Activated CD8-positive, alpha-beta memory T cell treated with anti-CD3 and anti-CD28 coated beads, Interleukin-2, amount 50 U/mL, for 4 hours (primary cell): ENCODE results near the gene DCLK2.

Source experiments
- DNase-seq: peaks from one replicate; pipeline ENCODE4 v3.0.0-alpha.2; 2020

Gene DCLK2

GRCh38 chr4:150070464-150071170 is 7.6 kb upstream of the DCLK2 start:
- no peak for DNase-seq

GRCh38 chr4:150072471-150072870 is 5.8 kb upstream of the DCLK2 start:
- DNase-seq, result no peak

DNA sequence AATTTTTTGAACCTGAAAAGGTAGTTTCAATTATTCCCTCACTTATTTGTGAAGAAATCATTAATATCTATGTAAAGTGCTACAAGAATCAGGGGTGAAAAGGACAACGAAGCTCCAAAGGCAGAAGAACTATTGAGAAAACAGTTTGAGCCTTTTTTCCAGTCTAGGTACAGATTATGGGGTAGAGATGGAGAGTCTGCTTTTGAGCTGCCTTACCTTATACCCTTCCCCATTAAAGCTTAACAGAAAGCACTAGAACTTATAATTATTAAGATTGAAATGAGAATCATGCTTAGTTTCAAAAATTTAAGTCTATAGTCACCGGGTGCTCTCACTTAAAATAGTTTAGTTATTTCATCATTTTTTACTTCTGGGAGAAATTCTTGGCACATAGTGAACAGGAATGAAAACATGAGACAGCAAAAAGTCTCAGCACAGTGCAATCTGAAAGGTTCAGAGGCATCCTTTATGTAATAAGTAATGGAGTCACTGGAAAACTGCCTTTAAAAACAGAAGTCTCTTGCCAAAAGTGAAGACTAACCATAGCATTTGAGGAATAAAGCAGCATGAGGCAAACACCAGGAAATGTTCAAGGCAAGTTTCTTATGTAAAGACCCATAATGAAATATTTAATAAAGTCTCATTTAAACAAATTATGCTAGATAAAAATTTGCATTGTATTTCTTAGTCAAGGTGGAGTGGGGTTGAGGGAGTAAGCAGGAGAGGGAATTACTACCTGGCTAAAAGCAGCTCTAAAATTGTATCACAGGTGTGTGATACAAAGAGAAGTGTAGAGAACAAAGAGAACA is 5.1 kb upstream of the DCLK2 start:
- DNase-seq, result no peak

GRCh38 chr4:150074064-150074463 is 4.2 kb upstream of the DCLK2 start:
- no peak for DNase-seq

DNA sequence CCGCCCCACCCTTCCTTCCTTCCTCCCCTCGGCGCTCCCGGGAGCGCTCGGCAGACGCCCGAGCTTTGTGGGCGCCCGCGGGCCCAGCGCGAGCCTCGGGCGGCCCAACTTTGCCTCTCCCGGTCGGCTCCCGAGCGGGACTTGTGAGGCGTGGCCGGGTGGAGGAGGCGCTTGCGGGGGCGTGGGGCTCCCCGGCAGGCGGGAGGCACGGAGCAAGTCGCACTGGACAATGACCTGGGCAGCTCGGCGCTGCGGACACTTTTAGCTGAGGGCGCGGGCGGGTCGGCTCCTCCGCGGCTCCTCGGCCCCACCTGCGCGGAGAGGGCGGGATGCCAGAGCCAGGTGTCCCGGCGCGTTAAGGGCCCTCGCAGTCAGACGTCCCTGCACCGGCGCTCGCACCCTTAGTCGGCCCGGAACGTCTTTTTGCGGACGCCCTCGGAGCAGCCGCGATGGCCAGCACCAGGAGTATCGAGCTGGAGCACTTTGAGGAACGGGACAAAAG is 385 bp downstream of the DCLK2 start:
- DNase-seq, result no peak

DNA sequence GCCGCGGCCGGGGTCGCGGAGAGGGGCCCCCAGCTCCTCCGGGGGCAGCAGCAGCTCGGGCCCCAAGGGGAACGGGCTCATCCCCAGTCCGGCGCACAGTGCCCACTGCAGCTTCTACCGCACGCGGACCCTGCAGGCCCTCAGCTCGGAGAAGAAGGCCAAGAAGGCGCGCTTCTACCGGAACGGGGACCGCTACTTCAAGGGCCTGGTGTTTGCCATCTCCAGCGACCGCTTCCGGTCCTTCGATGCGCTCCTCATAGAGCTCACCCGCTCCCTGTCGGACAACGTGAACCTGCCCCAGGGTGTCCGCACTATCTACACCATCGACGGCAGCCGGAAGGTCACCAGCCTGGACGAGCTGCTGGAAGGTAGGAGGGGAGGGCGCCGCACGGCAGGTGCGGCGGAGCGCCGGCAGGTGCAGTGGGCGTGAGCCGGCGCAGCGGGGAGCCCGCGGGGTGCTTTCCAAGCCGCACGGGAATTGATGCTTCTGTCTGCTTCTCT is 886 bp downstream of the DCLK2 start:
- DNase-seq, result no peak

DNA sequence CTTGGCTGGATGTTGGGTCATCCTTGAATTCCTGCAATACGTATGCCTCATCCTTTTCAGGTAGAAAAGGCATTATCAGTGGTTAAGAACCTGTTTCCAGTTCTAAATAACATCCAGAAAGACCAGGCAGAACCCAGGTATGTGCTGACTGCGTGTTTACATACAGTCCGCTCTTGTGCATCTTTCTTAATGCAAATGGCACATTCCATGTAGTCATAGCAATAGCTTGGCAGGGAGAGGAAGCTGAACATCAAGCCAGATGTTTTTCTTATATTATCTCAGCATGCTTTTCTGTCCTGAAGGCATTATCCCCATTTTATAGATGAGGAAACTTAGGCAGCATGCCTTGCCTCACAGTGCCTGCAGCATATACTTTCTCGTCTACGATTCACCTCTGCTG is 2.1 kb downstream of the DCLK2 start:
- DNase-seq, result no peak

DNA sequence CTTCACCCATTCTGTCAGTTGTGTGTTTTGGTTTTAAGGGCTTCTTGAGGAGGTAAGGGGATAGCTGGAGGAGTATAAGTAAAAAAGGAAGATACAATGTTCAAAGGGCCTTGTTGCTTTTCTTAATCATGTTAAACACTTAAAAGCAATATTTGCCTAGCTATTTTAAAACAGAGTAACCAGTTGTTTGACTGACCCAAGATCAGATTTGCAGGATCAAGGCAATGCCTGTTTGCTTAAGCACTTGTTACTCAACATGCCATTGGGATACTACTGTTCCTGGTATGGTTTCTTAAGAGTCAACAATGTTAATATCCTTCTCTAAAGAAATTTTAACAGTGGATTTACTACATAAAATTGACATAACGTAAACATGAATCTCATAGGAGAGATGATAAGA is 2.6 kb downstream of the DCLK2 start:
- no peak for DNase-seq

GRCh38 chr4:150082241-150082640 is 4.0 kb downstream of the DCLK2 start:
- DNase-seq, result no peak

GRCh38 chr4:150087006-150087405 is 8.8 kb downstream of the DCLK2 start:
- DNase-seq, result no peak

DNA sequence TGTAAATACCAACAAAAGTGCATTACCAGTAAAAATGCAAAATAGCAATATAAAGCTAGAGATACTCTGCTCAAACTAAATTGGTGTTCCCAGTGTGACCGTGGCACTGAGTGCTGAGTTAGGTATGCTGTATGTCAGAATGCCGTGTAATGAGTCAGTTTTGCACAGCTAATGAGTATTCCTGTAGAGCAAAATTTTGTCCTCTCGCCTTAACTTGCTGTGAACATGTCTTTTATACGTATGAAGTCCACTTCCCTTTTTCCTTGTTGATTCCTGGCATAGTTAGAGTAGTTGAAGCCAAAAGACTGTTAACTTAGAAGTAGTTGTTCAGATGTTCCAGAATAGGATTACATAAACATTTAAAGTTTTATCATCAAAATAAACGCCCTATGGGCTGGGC is 11.5 kb downstream of the DCLK2 start:
- no peak for DNase-seq

GRCh38 chr4:150090836-150091235 is 12.6 kb downstream of the DCLK2 start:
- DNase-seq, result no peak

DNA sequence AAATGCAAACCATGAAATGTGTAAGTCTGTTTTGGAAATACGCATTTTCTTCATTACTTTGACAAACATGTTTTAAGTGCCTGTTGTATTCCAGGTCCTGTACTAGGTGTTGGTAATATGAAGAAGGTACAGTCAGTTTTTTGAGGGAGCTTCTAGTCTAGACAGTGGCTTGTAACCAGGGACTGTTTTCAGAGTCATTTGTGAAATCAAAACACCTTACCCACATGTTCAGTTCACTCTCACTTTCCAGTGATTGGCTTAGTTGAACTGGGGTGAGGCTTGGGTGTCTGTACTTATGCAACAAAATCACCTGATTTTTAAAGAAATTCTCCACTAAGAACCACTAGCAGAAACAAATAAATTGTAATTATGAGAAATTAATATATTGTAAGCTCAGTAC is 16.4 kb downstream of the DCLK2 start:
- no peak for DNase-seq

GRCh38 chr4:150096625-150097024 is 18.4 kb downstream of the DCLK2 start:
- no peak for DNase-seq

- no peak for DNase-seq
Observed at GRCh38 chr4:150098214-150098613, 20.0 kb downstream of the DCLK2 start.

DNA sequence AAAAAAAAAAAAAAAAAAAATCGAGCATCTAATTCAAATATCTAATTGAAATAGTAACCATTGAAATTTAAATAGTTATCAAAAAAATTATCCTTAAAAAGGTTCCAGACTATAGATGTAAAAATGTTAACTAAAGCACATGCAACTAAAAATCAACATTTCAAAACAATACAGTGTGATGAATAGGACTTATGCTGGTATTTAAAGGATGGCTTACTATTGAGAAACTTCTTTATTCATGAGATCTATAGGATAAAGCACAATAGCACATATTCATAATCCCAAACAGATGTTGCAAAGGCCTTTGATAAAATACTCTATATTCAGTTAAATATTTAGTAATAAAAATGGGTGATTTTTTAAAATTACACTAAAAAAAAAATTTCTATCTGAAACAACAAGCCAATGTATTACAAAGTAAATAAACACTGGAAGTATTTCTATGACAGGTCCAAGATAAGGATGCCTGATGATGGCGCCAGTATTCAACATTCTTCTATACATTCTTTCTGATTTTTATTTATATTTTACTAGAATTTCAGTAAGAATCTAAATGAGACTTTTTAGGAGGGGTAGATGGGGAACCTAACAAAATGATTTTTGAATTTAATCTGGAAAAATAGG is 26.3 kb downstream of the DCLK2 start:
- DNase-seq, result no peak

GRCh38 chr4:150106886-150107285 is 28.6 kb downstream of the DCLK2 start:
- no peak for DNase-seq

DNA sequence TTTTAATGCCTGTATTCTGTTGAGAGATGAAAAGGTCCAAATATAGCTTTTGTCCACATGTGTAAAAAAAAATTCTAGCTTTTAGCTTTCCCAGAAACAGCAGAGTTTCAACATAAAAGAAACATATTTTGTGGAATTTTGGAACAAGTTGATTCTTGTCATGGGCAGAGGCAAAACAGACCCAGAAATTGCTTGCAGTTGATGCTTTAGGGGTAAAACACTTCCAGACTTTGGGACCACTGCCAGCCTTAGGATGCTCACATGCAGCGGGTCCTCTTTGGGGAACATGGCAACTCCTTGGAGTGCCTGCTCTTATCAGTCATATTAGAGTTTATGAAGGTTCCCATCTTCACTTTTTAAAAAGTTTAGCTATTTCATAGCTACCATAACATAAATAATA is 30.4 kb downstream of the DCLK2 start:
- no peak for DNase-seq

DNA sequence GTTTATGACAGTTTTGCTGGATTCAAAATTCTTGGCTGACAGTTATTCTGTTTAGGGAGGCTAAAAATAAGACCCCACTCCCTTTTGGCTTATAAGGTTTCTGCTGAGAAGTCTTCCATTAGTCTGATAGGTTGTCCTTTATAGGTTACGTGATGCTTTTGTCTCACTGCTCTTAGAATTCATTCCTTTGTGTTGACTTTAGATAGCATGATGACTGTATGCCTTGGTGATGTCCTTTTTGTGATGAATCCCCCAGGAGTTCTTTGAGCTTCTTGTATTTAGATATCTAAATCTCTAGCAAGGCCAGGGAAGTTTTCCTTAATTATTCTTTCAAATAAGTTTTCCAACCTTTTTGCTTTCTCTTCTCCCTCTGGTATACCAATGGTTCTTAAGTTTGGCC is 36.4 kb downstream of the DCLK2 start:
- no peak for DNase-seq

DNA sequence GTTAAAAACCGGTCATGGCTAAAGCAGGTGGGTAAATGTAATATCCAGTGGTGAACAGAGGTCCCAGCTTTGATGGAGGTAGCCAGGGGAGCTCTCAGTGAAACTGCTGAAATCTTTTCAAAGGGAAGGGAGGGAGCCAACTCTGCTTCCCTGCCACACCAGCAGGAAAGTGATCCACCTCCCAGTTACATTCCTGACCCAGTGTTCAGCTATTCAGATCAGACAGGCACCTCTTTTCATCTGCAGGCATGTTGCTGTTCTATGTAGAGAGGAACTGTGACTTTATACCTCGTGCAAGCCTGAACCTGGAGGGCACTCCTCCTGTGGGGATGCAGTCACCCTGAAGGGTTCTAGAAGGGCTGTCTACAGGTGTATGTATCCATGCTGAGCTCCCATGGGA is 37.6 kb downstream of the DCLK2 start:
- no peak for DNase-seq

DNA sequence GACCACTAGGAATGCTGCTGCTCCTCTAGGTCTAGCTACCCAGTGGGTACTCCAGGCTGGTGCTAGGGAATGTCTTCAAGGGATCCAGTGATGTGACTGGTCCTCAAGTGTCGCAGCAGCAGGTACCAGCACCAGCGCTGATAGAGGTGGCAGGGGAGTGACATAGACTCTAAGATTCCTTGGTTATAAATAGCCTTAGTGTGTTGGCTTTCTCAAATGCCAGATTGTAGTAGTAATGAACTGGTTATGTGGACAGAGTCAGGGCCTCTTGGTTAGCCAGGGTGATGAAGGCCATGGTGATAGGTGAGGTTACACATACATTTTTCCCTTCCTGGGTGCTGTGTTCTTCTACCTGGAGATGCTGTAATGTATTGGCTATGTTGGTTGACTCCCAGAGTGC is 38.3 kb downstream of the DCLK2 start:
- DNase-seq, result no peak

- DNase-seq, result no peak
Observed at GRCh38 chr4:150117094-150117493, 38.8 kb downstream of the DCLK2 start.

- DNase-seq, result no peak
Observed at GRCh38 chr4:150117629-150118028, 39.4 kb downstream of the DCLK2 start.

GRCh38 chr4:150119492-150119891 is 41.2 kb downstream of the DCLK2 start:
- no peak for DNase-seq
